ENCODE data around the gene TRIM7.
"Not testable (repeated sequence)": the region's sequence is repeated elsewhere in the genome, so short reads cannot be mapped to it uniquely, and the experiment has no call there.

Gene TRIM7

DNA sequence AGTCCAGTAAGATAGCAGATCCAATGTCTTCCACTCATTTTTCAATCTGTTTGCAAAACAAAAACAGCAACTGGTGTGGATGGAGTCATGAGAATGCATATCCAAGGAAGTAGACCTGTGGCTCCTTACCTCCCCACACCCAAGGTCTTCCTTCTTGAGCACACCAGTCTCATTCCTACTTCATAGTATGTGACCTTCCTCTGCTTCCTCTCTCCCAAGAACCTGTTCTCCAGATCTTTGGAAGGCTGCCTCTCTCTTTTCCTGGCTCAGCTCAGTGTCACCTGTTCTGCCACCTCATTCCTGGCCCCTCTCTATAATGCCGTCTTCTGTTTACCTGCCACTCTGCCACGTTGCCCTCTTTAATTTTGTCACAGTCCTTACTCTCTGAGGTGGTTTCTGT, 7.9 kb upstream of the TRIM7 start:
- no peak for DNase-seq (ENCODE audit: low spot score)

DNA sequence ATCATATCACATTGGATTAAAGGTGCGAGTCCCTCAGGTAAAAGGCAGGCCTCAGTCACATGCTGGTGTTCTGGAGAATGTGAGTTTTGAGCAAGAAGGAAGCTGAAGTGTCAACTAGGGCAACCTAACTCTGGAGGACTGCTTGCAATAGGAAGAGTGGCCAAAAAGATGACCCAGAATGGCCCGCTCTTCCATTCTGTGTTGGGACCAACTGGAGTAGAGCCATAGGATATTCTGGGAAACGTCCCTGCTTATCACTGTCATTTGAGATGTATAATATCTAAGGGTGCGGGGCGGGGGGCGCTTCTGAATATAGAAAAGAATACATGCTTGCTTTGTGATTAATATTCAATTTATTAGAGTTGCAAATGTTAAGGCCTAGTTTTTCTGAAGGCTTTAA, 7.1 kb upstream of the TRIM7 start:
- no peak for DNase-seq (ENCODE audit: low spot score)

DNA sequence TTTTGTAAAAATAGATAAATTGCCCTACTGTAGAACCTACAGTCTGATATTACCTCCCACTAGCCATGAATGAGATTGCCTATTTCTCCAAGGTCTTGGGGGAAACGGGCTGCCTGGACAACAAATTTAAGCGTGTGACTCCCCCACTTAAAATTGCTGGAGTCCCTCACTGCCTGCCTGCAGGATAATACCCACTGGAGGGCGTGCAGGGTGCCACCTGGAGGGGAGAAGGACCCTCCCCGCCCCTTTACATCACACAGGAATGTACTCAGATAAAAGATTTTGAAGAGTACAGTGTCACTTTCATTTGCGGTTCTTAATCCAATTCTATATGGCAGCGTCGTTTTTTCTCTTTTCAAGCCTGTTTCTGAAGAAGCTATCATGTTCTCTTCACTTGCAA, 6.2 kb upstream of the TRIM7 start:
- DNase-seq (ENCODE audit: low spot score) = no peak

DNA sequence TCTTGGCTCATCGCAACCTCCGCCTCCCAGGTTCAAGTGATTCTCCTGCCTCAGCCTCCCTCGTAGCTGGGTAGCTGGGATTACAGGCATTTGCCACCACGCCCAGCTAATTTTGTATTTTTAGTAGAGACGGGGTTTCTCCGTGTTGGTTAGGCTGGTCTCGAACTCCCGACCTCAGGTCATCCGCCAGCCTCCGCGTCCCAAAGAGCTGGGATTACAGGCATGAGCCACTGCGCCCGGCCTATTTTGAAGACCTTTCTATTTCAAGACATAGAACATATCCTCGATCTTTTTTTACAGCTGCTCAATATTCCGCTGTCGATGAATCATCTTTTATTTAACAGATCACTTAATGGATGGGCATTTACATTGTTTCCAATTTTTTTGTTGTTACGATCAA, 5.7 kb upstream of the TRIM7 start:
- not testable (repeated sequence) for DNase-seq (ENCODE audit: low spot score)

DNA sequence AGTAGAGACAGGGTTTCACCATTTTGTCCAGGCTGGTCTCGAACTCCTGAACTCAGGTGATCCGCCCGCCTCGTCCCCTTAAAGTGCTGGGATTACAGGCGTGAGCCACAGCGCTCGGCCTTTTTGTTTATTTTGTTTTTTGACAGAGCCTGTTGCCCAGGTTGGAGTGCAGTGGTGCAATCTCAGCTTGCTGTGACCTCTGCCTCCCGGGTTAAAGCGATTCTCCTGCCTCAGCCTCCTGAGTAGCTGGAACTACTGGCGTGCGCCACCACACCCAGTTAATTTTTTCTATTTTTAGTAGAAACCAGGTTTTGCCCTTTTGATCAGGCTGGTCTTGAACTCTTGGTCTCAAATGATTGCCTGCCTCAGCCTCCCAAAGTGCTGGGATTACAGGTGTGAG, 5.2 kb upstream of the TRIM7 start:
- DNase-seq (ENCODE audit: low spot score) = not testable (repeated sequence)

DNA sequence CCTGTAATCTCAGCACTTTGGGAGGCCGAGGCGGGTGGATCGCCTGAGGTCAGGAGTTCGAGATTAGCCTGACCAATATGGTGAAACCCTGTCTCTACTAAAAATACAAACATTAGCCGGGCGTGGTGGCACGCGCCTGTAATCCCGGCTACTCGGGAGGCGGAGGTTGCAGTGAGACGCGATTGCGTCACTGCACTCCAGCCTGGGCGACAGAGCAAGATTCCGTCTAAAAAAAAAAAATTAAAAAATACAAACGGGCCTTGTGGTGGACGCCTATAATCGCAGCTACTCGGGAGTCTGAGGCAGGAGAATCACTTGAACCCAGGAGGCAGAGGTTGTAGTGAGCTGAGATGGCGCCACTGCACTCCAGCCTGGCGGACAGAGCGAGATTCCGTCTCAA, 4.0 kb upstream of the TRIM7 start:
- DNase-seq (ENCODE audit: low spot score) = not testable (repeated sequence)

DNA sequence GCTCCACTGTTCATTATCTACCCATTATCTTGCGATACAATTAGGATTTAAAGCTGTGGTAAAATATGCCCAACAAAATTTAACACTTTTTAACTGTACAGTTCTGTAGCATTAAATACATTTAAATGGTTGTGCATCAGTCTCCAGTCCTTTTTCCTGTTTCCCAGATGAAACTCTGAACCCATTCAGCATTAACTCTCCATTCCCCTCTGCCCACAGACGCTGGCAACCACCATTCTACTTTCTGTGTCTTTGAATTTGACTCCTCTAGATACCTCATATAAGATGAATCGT, 2.9 kb upstream of the TRIM7 start:
- DNase-seq (ENCODE audit: low spot score) = no peak

DNA sequence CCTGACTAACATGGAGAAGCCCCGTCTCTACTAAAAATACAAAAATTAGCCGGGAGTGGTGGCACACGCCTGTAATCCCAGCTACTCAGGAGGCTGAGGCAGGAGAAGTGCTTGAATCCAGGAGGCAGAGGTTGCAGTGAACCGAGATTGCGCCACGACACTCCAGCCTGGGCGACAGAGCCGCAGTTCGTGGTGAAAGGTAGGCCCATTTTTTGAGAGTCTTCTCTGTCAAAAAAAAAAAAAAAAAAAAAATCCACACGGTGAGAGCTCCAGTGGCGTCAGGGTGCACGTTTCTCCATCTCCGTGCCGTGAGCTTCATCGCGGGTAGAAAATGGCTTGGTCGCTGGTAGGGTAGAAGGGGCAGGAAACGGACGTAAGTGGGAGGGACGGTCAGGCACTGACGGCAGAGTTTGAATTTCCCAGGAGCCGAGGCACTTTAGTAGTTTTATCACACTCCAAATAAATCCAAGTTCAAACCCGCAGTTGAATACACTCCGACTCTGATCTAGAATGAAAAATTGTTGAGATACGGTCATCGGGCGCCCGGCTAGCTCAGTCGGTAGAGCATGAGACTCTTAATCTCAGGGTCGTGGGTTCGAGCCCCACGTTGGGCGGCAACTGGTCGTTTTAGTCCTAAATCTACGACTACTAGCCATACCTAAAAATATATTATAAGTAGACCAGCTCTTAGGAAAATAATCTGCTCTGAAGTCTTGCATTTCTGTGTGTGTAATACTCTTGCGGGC, 2.4 kb upstream of the TRIM7 start:
- DNase-seq (ENCODE audit: low spot score) = peak; percentile 94

DNA sequence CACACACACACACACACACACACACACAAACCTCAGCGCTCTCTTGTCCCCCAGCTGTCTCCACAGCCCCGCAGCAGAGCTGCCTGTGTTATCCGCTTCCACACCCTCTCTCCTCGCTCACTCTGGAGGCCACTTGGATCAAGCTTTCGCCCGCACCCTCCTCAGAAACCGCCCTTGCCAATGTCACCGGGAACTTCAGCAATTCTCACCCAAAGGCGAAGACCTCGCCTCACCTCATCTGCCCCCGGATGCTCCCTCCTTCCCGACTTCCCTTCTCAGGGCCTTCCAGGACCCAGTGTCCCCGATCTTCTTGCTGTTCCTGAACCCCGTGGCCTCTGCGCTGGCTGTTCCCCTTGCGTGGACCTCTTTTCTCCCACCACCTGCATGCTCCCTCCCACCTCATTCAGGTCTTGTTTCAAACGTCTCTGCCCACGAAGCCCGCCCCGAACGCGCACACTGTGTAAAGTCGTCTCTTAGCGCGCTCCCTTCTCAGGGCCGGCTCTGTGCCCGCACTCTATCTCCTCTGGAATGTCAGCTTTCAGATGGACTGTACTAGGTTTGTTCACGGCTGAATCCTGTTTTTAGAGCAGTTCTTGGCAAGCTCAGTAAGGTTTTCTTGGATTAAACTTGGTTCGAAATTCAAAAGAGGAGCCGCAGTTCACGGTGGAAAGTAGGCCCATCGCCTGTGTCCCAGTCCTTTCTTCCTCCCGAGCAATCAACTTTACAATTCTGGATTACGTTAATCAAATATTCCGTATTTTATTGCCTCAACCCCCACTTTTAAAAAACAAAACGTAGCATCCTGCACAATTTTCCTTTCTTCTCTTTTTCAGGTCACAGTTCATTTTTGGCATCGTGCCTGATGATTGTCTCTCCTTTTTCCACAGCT, 1.0 kb upstream of the TRIM7 start:
- DNase-seq (ENCODE audit: low spot score) = peak; percentile 49

DNA sequence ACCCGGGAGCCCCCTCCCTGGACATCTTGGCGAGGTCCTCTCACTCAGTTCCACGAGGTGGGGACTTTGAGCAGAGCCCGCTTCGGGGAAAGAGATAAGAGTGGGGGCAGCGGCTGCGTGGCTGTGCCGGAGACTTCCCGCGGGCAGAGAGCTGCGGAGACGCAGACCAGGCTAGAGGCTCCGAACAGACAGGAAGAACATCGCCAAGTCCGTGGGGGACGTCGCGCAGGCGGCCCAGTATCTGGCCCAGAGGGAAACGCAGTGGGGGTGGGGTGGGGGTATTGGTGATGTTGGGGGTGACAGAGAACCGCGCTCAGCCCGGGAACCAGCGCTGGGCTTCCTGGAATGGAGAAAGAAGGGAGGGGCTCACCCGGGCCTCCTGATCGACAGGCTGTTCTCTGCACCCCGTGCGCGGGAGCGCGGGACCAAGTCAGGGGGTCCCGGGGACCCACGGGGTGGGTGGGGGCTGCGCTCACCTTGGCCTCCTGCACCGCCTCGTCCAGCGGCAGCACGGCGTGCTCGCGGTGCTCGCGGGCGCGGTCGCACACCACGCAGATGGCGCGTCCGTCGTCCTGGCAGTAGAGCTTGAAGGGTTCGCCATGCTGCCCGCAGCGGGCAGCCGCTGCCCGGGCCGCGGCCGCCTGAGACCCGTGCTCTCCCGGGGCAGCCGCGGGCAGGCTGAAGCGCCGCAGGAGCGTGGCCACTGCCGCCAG, 727 bp downstream of the TRIM7 start:
- no peak for DNase-seq (ENCODE audit: low spot score)

DNA sequence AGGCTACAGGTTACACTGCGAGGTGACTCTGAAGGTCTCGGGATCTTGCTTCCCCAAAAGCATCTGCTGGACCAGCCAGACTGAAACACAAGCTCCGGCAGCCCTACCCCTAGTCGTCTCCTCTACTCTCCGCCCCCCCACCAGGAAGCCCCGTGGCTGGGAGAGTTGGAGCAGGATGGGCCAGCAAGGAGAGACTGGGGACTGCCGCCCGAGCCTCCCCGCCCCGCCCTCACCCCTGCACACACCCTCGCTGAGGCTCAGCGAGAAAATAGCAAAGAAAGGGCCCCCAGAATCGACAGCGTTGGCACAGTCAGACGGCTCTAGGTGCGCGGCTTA, 1.3 kb downstream of the TRIM7 start:
- peak; percentile 32 for DNase-seq (ENCODE audit: low spot score)

DNA sequence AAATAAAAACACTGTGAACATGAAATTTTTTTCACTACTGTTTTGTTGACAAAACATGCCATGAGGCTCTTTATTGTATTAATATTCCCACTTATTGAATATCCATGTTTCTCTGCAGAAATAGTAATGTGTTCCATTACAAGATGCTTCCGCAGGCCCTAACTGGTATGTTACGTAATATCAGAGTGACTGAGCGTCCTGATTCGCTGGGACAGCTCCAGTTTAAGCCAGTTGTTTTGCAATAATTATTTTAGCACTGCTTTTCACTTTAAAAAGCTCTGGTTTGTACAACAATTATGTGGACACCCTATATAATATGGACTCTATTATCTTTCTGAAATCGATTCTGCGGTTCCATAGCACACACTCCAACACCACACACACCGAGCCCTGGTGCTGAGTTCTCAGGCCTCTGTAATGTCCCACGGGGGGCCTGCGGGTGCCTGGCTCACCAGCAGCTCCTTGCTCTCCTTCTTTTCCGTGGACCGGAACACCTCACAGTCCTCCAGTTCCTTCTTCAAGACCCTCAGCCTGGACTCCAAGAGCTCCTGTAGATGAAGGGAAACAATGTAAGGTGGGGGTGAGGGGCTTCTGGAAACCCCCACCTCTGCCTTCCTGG, 1.8 kb downstream of the TRIM7 start:
- no peak for DNase-seq (ENCODE audit: low spot score)

DNA sequence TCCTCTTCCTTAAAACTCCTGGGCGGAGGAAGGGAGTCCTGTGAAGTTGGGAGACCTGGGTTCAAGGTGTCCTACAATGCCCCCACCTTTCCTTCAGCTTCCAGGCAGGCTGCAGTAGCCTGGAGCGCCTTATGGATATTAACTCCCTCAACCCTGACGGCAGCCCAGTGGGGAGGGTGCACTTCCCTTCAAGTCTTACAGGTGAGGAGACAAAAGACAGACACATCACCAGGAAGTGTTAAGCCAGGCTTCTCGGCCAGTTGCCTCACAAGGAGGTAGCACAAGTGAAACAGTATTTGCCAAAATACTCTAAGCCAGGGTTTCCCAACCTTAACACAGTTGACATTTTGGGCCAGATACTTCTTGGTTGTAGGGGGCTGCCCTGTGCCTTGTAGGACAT, 4.2 kb downstream of the TRIM7 start:
- no peak for DNase-seq (ENCODE audit: low spot score)

DNA sequence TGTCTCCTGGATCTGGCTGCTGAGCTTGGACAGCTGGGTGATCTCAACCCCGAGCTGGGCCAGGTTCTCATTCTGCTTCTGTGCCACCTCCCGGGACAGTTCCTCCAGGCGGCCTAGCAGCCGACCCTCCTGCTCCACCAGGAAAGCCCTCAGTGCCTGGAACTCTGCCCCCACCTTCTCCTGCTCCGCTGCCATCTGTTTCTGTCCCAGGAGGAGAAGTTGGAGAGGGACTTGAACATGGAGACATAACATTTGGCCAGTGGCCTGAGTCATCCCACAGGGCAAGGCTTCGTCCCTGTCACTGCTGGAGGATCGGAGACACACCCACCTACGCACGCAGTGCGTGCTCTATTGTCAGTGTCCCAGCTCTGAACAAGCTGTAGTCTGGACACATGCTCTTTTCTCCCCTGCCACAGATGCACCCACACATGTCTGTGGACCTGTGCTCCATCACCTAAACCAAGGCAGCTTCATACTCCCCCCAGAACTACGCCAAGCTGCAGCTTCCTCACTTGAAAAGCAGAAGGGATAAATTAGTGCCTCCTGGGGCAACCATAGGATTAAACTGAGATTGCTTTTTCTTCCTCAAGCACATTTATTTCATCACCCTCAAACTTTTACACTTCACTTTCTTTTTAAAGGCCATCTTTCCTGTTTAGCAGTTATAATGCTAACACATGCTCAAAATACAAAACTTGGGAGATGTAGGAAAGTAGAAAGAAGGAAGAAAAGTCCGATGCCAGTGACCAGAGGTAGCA, 4.9 kb downstream of the TRIM7 start:
- DNase-seq (ENCODE audit: low spot score) = no peak

DNA sequence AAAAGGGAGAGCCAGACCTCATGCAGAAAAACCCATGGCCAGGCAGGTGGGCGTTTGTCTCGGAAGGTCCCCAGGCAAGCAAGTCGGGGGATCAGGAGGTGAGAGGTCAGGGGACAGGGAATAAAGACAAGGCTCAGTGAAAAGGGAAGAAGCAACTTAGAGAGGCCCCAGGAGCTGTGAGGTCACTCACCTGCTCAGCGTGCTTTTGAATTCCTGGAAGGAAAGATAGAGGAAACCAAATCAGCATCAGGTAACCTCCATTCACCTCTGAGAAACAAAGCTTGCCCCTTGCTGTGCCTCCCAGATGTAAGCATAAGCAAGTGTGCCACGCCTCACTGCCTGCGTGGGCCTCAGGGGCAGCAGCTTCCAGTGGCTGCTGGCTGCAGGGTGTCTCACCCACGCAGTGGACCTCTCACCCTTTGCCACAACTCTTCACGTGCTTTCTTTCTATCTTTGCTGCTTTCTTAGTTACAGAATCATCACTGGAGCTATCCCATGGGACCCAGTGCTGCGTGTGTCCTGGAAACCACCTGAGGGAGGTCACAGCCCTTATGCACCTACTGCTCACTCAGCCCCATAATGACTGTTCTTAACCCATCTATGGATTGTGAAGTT, 6.0 kb downstream of the TRIM7 start:
- DNase-seq (ENCODE audit: low spot score) = no peak

DNA sequence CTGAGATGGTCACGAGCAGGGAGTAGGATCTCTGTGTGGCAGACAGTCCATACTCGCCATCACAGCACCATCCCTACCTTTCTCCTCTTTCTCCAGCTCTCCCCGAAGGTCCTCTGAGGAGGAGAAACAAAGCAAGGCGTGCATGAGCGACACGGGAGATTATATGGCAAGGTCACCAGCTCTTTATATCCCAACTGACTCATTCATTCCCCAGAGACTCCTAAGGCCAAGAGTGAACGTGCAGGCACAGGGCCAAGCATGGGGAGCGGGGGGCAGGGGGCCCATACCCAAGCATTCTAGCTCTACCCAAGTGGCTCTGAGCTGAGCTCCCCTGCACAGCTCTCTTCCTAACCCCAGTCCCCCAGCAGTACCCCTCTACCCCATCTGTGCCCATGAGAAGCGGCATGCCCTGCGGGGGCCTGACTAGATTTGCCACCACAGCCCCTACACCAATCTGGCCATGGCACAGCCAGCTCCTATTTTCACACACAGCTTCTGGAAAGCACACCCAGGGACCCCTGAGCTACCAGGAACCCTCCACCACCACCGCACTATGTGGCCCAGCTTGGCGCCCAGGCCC, 6.8 kb downstream of the TRIM7 start:
- DNase-seq (ENCODE audit: low spot score) = no peak

DNA sequence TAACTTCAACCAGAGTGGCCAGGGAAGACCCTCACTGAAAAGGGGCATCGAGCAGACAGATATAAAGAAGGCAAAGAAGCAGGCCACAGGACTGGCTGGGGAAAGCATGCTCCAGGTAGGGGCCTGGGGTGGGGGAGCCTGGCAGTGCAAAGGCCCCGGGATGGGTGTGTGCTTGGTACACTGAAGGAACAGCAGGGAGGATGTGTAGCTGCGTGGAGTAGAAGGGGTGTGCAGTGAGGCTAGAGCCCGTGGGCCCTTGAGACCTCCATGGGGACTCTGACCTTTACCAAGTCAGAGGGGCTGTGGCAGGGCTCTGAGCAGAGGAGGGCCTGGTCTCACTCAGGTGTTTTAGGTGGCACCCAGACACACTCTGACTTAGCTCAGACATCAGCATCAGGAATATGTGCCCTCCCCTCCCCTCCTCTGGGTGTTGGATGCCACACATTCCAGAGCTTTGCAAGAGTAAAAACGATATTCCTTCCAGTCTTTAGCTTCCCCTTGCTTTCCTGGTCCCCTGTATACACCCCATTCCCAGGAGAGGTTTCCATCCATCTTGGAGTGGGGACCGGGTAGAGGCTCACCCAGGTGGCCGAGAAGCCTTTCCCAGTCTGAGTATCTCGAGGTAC, 7.6 kb downstream of the TRIM7 start:
- DNase-seq (ENCODE audit: low spot score) = no peak

DNA sequence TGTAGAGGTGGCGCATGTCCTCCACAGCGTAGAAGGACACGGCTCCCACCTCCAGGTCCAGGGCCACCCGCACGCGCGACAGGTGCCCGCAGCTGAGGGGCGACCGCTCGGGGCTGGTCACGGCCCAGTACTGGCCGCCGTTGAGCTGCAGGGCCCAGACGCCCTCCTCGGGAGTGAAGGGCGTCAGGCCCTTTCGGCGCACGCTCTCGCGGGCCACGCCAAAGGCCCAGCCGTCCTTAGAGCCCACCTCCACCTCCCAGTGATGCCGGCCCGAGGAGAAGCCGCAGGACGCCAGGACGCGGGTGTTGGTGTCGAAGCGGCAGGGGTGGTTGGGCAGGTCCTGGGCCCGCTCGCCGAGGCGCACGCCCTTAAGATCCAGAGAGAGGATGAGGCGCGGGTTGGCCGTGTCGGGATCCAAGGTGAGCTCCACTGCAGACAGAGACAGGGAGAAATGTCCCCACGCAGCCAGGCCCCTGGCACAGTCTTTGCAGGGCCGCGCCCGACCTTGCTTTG, 9.7 kb downstream of the TRIM7 start:
- DNase-seq (ENCODE audit: low spot score) = no peak

DNA sequence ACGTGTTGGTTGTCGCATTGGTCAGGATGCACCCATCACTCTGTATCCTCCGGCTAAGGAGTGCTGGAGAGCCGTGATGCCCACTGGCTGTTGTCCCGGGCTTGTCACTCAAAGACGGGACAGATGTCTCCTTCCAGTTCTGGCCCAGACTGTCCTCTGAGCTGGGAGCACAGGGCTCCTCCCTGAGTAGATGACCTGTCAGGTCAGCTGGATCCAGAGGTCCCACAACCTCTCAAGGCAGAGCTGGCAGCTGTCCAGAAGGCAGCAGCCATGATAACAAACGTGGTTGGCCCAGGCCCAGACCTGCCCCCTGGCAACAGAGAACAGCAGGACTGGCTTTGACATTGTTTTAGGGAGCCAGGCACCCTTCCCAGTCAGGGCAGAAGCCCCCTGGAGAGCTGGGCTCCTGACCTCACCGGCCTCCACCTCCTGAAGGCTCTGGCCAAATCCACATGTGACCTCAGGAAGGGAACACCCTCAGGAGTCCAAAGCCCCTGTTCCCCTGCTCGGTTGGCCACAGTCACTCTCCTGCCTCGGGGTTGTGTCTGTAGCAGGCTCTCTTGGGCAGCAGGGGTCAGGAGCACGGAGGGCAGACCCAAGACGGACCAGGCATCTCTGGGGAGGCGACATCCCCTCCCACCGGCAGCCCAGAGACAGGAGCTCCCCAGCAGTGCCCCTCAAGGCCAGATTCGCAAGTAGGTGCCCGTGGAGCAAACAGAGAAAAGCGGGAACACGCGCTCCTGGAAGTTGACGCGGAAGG, 10.3 kb downstream of the TRIM7 start:
- no peak for DNase-seq (ENCODE audit: low spot score)

DNA sequence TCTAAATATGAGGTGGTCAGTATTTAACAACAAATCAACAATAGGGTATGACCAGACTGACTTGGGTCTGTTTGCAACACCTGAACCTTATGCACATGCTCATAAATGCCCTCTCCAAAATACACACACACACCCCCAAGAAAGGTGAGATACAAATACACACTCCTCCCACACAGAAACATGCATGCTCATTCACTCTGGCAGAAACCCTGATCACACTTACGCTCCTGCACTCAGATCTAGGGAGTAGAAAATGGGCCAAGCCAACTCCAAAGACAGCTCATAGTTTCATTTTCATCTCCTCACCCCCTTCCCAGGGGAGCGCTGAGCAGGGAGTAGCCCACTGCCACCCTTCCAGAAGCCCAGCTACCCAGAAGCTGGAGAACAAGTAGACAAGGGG, 11.3 kb downstream of the TRIM7 start:
- no peak for DNase-seq (ENCODE audit: low spot score)
